NCI-H2081 (cell line): ENCODE data around the gene CRYZL1.
A peak's percentile ranks its signal among the peaks of the same experiment; 100 is the strongest.
"Not testable (repeated sequence)": the region's sequence is repeated elsewhere in the genome, so short reads cannot be mapped to it uniquely, and the experiment has no call there.

ENCODE experiments used
- DNase-seq, 2 experiments: peaks; one replicate each; lab custom pipeline; 2025; lab: John Stamatoyannopoulos, UW

CRYZL1 gene

DNA sequence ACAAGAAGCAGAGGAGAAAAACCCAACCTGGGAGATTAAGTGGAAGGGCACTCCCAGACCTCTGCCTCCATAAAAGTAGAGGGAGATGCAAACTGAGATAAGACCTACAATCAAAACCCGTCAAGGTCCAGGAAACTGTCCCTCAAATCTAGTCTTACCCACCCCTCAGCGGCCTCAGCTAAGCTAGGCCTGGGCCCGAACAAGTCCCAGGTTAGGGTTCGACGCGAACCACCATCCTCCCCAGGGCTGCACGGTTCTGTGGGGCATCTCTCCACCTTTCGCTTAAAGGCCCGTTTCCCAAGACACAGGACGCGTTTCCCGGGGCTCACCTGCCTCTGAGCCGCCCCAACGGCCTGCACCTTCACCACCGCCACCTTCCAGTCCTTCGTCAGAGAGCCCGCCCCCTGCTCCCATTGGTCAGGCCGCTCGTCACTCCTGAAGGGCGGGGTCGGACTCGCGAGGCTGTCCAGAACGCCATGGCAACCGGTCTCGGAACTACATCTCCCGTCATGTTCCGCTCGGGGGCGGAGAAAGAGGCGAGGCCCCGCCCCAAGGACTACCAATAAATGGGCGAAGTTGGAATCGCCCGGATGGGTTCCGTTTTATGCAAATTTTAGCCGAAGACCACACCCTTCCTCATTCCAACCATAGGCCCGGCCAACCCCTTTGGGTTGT, at the start of gene CRYZL1:
CRYZL1 (minus strand) TSS at position 390 of the 675 bp plus-strand sequence. CDS start 10,190 bp downstream, outside the sequence.
- peak; percentile 98 for DNase-seq

DNA sequence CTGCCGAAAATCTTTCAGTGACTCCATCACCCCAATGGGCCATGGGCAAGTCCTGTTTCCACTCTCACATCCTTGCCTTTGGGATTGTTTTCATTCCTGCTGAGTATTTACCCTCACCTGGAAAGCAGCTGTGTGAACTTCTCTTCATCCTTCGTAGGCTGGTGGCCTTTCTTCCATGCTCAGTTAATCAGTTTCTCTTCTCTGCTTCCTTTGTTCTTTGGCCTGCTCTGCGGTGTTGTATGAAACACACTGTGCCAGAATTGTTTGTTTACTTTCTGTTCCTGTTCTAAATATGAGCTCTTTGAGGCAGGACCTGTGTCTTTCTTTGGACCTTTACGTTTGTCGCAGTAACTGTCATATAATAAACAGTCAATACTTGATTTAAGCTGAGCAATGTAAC, 49.3 kb upstream of the CRYZL1 start:
- DNase-seq, result no peak

GRCh38 chr21:33688353-33688752, 46.8 kb upstream of the CRYZL1 start:
- DNase-seq, result no peak

GRCh38 chr21:33687634-33688033, 46.1 kb upstream of the CRYZL1 start:
- no peak for DNase-seq

DNA sequence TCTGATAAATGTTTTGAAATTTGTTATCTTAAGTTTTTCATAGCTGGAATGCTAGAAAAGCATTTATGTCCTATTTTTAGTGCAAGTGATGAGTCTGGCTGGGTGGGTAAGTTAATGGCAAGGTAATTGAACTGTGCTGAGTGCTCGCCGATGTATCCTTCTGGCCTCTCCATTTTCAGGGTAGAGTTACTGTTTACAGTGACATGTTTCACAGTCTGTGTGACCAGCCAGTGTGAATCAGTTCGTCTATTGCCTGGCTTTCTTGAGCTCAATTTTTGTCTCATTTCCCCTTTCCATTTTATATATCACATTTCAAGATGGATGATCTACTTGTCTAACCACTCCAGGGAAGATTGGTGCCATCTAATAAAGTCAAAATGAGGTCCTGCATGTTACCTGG, 44.8 kb upstream of the CRYZL1 start:
- no peak for DNase-seq

GRCh38 chr21:33685613-33686197, 44.2 kb upstream of the CRYZL1 start:
- no peak for DNase-seq

DNA sequence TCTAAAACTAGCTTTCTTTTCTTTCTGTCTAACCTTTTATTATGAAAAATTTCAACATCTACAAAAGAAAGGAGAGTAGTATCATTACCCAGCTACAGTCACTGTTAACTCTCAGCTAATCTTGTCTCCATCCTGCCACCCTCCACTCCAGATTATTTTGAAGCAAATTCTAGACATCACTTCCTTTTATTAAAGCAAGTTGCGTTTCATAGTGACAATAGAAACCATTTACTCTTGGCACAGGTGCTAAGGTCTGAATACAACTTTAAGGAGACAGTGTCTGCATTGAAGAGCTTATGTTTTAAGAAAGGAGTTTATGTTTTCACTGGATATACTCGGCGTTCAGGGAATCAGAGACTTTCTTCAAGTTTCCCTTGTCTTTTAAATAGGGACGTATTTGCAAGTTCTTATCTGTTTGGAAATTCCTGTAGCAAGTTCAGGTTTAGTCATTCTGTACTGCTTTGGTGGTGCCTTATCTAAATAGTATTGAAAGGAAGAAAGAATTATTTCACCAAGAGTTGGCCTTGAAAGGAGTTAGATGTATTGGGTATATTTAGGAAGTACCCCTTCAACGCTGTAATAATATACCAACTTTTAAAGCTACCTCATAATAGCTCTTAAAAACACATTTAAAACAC, 43.5 kb upstream of the CRYZL1 start:
- DNase-seq, result no peak

- DNase-seq, result no peak
Observed at GRCh38 chr21:33684068-33684467, 42.5 kb upstream of the CRYZL1 start.

DNA sequence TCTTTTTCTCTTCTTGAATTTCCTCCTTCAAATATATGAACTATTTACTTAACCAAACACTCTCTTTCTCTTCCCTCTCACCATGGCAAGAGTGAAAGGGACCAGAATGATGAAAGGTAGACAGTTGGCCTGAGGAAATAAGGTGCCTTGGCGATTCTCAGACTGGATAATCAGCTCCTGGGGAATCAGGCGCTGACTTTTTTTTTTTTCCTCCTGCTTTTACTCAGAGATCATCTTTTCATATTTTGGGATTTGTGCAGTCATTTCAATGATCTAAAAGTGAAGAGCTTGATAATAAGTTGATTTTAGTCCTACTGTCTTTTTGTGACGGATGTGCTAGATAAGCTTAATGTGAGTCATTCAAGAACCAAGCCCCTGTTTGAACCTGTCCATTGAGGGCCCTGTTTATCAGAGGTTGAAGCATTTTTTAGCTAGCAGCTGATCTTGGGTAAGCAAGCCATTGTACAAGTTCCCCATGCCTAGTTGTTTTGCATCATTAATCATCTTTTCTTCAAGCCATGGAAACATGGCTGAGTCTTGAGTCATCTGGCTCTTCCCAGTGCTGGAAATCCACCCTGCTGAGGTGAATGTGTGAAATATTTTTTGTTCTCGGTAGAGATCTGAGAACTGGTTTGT, 41.6 kb upstream of the CRYZL1 start:
- no peak for DNase-seq

- DNase-seq, result no peak
Observed at GRCh38 chr21:33680870-33681269, 39.3 kb upstream of the CRYZL1 start.

DNA sequence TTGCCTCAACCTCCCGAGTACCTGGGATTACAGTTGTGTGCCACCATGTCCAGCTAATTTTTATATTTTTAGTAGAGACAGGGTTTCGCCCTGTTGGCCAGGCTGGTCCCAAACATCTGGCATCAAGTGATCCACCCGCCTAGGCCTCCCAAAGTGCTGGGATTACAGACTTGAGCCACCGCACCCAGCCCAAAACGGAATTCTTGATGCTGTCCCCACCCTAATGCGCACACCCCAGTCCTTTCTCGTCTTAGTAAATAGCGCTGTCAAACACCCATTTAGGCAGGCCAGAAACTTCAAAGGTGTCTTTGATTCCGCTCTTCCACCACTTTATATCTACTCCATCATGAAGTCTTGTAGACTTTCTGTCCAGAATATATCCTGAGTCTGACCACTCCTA, 35.9 kb upstream of the CRYZL1 start:
- DNase-seq, result no peak

DNA sequence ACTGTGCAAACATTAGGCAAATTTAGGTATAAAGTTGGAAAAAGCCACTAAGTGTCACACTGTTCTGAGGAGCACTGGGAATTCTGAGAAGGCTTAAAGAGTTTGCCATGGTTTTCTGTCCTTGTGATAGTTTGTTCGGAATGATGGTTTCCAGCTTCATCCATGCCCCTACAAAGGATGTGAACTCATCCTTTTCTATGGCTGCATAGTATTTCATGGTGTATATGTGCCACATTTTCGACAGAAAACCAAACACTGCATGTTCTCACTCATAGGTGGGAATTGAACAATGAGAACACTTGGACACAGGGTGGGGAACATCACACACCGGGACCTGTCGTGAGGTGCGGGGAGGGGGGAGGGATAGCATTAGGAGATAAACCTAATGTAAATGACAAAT, 35.1 kb upstream of the CRYZL1 start:
- DNase-seq, result not testable (repeated sequence)

GRCh38 chr21:33674226-33674625, 32.7 kb upstream of the CRYZL1 start:
- DNase-seq, result no peak

DNA sequence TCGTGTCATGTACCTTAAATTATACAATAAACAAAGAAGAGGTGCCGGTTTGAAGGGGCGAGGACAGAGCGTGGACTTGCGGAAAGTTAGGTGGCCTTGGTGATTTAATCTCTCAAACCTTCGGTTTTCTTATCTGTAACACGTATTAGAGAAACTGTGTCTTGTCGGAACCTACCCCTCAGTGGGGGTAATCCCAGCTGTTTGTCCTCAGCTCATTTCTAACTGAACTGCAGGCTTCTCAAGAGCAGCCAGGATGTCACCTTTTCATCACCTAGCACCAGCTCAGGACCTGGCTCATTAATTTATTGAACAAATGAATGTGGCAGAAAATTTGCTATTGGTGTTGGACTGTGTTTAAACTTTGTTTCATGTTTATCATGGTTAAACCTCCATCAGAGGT, 31.9 kb upstream of the CRYZL1 start:
- no peak for DNase-seq

GRCh38 chr21:33670076-33670978, 28.8 kb upstream of the CRYZL1 start:
- no peak for DNase-seq

GRCh38 chr21:33668620-33669019, 27.1 kb upstream of the CRYZL1 start:
- DNase-seq, result no peak

GRCh38 chr21:33668180-33668579, 26.6 kb upstream of the CRYZL1 start:
- no peak for DNase-seq

- DNase-seq, result peak in 1 of 2 experiments; percentile 14
Observed at GRCh38 chr21:33667636-33668035, 26.1 kb upstream of the CRYZL1 start.

- DNase-seq, result no peak
Observed at GRCh38 chr21:33666153-33666552, 24.6 kb upstream of the CRYZL1 start.

- no peak for DNase-seq
Observed at GRCh38 chr21:33664135-33664534, 22.6 kb upstream of the CRYZL1 start.

- DNase-seq, result no peak
Observed at GRCh38 chr21:33663241-33663640, 21.7 kb upstream of the CRYZL1 start.

DNA sequence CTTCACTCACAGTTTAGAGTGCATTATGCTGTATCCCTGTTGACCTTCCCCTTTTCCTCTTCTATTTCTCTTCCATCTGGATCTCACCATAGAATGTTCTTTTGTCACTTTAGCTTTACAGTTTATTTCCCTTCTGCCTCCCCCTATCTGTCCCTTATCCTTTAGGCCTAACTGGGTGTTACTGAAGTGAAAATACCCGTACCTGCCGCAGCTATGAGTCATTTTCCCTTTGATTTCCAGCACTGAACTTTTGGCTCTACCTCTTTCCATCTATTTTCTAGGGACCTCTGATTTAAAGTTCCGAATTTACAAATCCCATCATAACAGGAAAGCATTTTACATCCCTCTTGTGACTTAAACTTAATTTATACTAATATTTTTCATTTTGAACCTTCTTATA, 20.5 kb upstream of the CRYZL1 start:
- DNase-seq, result no peak
